Calu3 (cell line): ENCODE measurements around the gene ZNF532. TPM values are rescaled to one million over a fixed set of nuclear protein-coding genes. Genes with fewer than 3 reads are reported as not detected.
A peak's percentile ranks its signal among the peaks of the same experiment; 100 is the strongest.

Experiments used
- BruUV-seq: library from RNA; stranded (reverse); fragments of 400-500 nt; replicated peaks from 2 replicates; lab custom pipeline; 2021; lab: Mats Ljungman, UMichigan
- CTCF ChIA-PET: fragments of 300-600 bp; sonication (Branson Sonifier 250); formaldehyde crosslinking; loops from one replicate; lab custom pipeline; 2022; ENCODE audit warnings: antibody characterized with exemption; lab: Charles Lee
- DNase-seq: peaks from one replicate; pipeline ENCODE4 v3.0.0; 2022
- H3K27ac Mint-ChIP-seq: one replicate; pipeline ENCODE4 v1.8.0; 2022; ENCODE audit warnings: mixed read lengths; ENCODE audit not compliant: unreplicated experiment
- H3K27me3 Mint-ChIP-seq: one replicate; pipeline ENCODE4 v1.8.0; 2022; ENCODE audit warnings: mixed read lengths; ENCODE audit not compliant: unreplicated experiment
- H3K36me3 Mint-ChIP-seq: one replicate; pipeline ENCODE4 v1.8.0; 2022; ENCODE audit warnings: mild to moderate bottlenecking, moderate library complexity, mixed read lengths; ENCODE audit not compliant: insufficient read depth, unreplicated experiment
- H3K4me1 Mint-ChIP-seq: one replicate; pipeline ENCODE4 v1.8.0; 2022; ENCODE audit warnings: mild to moderate bottlenecking, low read depth, mixed read lengths; ENCODE audit not compliant: unreplicated experiment
- H3K4me3 Mint-ChIP-seq: one replicate; pipeline ENCODE4 v1.8.0; 2022; ENCODE audit warnings: mild to moderate bottlenecking, low read depth, moderate library complexity, mixed read lengths; ENCODE audit not compliant: unreplicated experiment
- H3K9me3 Mint-ChIP-seq: one replicate; pipeline ENCODE4 v1.8.0; 2022; ENCODE audit warnings: low read depth, mixed read lengths; ENCODE audit not compliant: unreplicated experiment
- intact Hi-C: fragments of 100-400 bp; cut with micrococcal nuclease; formaldehyde crosslinking; loops from one replicate; pipeline ENCODE4 v1.10.0; 2022; ENCODE audit not compliant: unreplicated experiment
- total RNA-seq: library from RNA; stranded (reverse); gene quantifications from 2 replicates; pipeline ENCODE4 v1.2.3, GENCODE V29; 2022
- TF ChIP-seq, protein P1 (sequence below): fragments of 200-600 bp; IDR thresholded peaks from one replicate; pipeline ENCODE4 v1.8.0; 2022; ENCODE audit warnings: antibody characterized with exemption; ENCODE audit not compliant: unreplicated experiment

The ZNF532 gene
- total RNA-seq, 1 experiment from 2014 or later = 150 TPM

DNA sequence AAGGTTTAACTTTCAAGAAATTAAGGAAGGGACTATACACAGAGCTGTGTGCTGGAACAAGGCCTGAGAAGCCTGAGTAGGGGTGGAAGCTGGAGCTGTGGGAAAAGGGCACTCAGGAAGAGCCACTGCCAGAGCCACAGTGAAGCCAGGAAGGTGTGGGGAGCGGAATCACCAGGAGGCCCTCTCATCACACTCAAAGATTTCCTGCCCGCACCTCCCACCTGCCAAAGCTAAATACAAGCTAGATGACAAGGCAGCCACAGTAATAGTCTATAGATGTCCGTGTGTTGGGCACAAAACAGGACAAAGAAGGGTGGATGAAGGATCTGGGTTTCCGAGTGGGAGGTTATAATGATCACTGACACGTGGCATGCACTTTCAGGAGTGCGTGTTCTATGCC is 126.0 kb downstream of the ZNF532 start:
- CTCF ChIA-PET = no interaction called here
- Mint-ChIP-seq H3K4me3 (no peak overlapping the region), H3K27me3 (no peaks in the 10 kb centered on the region), H3K36me3 (peaks cover 21% of the 10 kb centered on the region), H3K9me3 (peaks cover 6% of the 10 kb centered on the region), H3K4me1 (peaks cover 42% of the 10 kb centered on the region), H3K27ac (peak overlapping the region; percentile 87)
- BruUV-seq = no TSS peak
- TF ChIP-seq, protein P1, sequence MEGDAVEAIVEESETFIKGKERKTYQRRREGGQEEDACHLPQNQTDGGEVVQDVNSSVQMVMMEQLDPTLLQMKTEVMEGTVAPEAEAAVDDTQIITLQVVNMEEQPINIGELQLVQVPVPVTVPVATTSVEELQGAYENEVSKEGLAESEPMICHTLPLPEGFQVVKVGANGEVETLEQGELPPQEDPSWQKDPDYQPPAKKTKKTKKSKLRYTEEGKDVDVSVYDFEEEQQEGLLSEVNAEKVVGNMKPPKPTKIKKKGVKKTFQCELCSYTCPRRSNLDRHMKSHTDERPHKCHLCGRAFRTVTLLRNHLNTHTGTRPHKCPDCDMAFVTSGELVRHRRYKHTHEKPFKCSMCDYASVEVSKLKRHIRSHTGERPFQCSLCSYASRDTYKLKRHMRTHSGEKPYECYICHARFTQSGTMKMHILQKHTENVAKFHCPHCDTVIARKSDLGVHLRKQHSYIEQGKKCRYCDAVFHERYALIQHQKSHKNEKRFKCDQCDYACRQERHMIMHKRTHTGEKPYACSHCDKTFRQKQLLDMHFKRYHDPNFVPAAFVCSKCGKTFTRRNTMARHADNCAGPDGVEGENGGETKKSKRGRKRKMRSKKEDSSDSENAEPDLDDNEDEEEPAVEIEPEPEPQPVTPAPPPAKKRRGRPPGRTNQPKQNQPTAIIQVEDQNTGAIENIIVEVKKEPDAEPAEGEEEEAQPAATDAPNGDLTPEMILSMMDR = no peak
- intact Hi-C loops = loop anchor here (5.0 to 10.0 kb wide), 2 partner anchors 77 to 206 kb away; no protein-coding TSS in a partner anchor
- DNase-seq = no peak

DNA sequence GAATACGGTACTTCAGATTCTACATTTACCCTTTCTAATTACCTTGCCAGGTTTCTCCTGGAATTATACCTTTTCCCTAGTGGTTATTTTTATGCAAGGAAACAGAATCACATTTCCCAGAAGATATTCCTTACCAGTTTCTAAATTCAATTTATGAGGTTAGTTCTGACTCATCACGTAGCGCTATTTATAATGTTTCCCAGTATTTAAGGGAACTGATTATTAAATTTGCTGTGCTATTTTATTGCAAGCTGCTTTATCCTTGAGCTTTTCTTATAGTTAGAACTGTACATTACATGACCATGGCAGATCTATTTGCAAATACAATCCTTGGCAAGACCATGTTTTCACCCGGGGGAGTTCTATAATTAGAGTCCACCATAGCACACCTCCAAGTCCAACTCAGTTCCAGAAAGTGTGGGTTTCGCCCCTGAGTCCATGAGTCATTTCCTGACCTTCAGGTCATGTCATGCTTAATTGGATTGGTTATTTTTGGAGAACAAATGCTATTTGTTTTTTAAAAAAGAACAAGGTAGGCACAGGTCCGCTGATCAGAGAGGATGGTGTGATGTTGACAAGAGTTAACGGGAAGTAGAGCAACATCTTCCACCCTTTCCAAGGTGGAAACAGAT is 126.6 kb downstream of the ZNF532 start:
- no TSS peak for BruUV-seq
- H3K9me3 Mint-ChIP-seq = peaks cover 6% of the 10 kb centered on the region
- DNase-seq = no peak
- no peaks in the 10 kb centered on the region for H3K27me3 Mint-ChIP-seq
- H3K36me3 Mint-ChIP-seq = peaks cover 21% of the 10 kb centered on the region
- intact Hi-C loops = loop anchor here (5.0 to 10.0 kb wide), 2 partner anchors 76 to 206 kb away; no protein-coding TSS in a partner anchor
- H3K4me3 Mint-ChIP-seq = peak overlapping the region; percentile 27
- peaks cover 48% of the 10 kb centered on the region for H3K4me1 Mint-ChIP-seq
- TF ChIP-seq, protein P1 = no peak
- peak overlapping the region; percentile 87 for H3K27ac Mint-ChIP-seq
- CTCF ChIA-PET = interaction anchor here (0.6 kb wide), 1 partner anchor 13 kb away, joined by 4 read pairs; no protein-coding TSS in a partner anchor

DNA sequence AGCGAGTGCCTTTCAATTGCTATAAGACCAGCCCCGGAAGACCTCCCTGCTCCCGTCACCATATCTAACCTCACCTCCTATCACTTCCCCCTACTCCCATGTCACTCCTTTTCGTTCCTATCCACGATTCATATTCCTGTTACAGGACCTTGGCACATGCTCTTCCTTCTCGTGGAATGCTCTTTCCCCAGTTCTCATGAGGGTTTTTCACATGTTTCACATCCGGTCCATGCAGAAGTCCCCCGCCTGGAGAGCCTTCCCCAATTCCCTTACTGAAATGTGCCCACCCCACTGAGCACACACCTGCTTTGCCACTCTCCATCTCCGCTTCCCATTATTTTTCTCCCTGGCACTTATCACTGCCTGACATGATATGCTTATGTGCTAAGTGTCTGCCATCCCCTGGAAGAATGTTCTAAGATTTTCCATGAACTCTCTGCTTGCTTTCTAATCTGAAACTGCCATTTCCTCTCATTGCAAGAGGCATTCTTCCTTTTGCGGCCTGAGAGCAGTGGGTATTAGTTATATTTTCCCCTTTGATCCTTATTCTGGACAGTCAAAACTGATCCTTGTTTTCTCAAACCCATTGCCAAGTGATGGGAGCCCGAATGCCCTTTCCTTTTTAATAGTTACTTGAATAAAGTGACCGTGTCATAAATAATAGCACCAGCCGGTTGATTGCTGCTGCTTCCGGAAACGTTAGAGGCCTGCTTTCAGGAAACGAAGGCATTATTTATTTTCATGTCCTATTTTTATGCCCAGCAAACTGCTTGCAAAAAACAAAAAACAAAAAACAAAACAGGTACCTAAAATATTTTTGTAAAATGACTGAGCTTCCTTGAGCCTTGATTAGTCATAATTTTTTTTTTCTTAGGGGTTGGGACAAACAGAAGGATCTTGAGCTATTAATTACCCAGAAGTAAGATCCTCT is 127.9 kb downstream of the ZNF532 start:
- no peak for DNase-seq
- intact Hi-C loops = loop anchor here (5.0 to 10.0 kb wide), 2 partner anchors 75 to 208 kb away; no protein-coding TSS in a partner anchor

DNA sequence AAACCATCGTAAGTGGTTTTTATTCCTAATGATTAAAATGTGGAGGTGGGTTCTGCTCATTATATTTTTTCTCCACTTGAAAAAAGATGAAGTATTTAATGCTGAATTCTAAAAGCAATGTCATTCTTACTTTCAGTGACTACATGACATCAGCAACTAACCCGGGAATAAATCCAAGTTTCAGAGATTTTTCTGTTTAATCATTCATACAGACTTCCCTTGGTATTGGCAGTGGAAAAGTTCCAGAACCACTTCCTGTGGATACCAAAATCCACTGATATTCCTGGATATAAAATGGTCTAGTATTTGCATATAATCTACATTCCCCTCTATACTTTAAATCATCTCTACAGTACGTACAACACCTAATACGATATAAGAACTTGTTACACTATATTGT is 128.6 kb downstream of the ZNF532 start:
- peaks cover 57% of the 10 kb centered on the region for H3K4me1 Mint-ChIP-seq
- TF ChIP-seq, protein P1 = no peak
- peaks cover 14% of the 10 kb centered on the region for H3K36me3 Mint-ChIP-seq
- no peak overlapping the region for H3K4me3 Mint-ChIP-seq
- intact Hi-C loops = loop anchor here (5.0 to 10.0 kb wide), 2 partner anchors 74 to 208 kb away; no protein-coding TSS in a partner anchor
- H3K9me3 Mint-ChIP-seq = peaks cover 8% of the 10 kb centered on the region
- BruUV-seq = no TSS peak
- no peak for DNase-seq
- peak overlapping the region; percentile 87 for H3K27ac Mint-ChIP-seq
- CTCF ChIA-PET = interaction anchor here (0.7 to 0.9 kb wide), 2 partner anchors 15 to 26 kb away, joined by 3 to 4 read pairs; no protein-coding TSS in a partner anchor
- no peaks in the 10 kb centered on the region for H3K27me3 Mint-ChIP-seq

More for the DNA sequence above, 127.9 kb downstream of the ZNF532 start:
- Mint-ChIP-seq H3K36me3 (peaks cover 16% of the 10 kb centered on the region), H3K4me3 (peak overlapping the region; percentile 11), H3K27ac (peak overlapping the region; percentile 87), H3K4me1 (peaks cover 57% of the 10 kb centered on the region), H3K9me3 (peaks cover 8% of the 10 kb centered on the region), H3K27me3 (no peaks in the 10 kb centered on the region)
- CTCF ChIA-PET = interaction anchor here (0.6 to 0.9 kb wide), 2 partner anchors 12 to 27 kb away, joined by 4 read pairs; no protein-coding TSS in a partner anchor
- TF ChIP-seq, protein P1 = no peak
- no TSS peak for BruUV-seq
